GM23338 (cell line): ENCODE data around the gene NTRK1. TPM values are rescaled to one million over a fixed set of nuclear protein-coding genes. Genes with fewer than 3 reads are reported as not detected.
A peak's percentile ranks its signal among the peaks of the same experiment; 100 is the strongest.

Experiments
- ATAC-seq: fragments of 200-7000 bp; cut with Tn5 transposase; 3 replicates; pipeline ENCODE4 v1.9.1; 2020
- DNase-seq: peaks from one replicate; pipeline ENCODE4 v3.0.0-alpha.2; 2015; ENCODE audit warnings: low spot score
- H2AFZ ChIP-seq: fragments of 200-600 bp; sonication (generic); 2 replicates; pipeline ENCODE4 v1.8.0; 2016; ENCODE audit warnings: antibody characterized with exemption, mild to moderate bottlenecking, moderate library complexity
- H3F3A ChIP-seq: fragments of 200-600 bp; sonication (generic); replicated peaks from 2 replicates; pipeline ENCODE4 v1.8.0; 2017; ENCODE audit warnings: antibody characterized with exemption, mixed run types, low read depth
- H3K27ac ChIP-seq: fragments of 200-600 bp; sonication (generic); 2 replicates; pipeline ENCODE4 v1.6.1; 2016; ENCODE audit warnings: low read depth
- H3K27me3 ChIP-seq: fragments of 200-600 bp; sonication (generic); 2 replicates; pipeline ENCODE4 v1.8.0; 2016; ENCODE audit warnings: mild to moderate bottlenecking, mixed run types, moderate library complexity; ENCODE audit not compliant: insufficient read depth
- H3K36me3 ChIP-seq: fragments of 200-600 bp; sonication (generic); 2 replicates; pipeline ENCODE4 v1.8.0; 2016; ENCODE audit warnings: mild to moderate bottlenecking; ENCODE audit not compliant: insufficient read depth
- H3K4me1 ChIP-seq: fragments of 200-600 bp; sonication (generic); 2 replicates; pipeline ENCODE4 v1.8.0; 2016; ENCODE audit warnings: mild to moderate bottlenecking, moderate library complexity; ENCODE audit not compliant: insufficient read depth
- H3K4me2 ChIP-seq: fragments of 200-600 bp; sonication (generic); 2 replicates; pipeline ENCODE4 v1.7.1; 2017; ENCODE audit warnings: mixed run types
- H3K4me3 ChIP-seq: fragments of 200-600 bp; sonication (generic); 2 replicates; pipeline ENCODE4 v1.6.1; 2016; ENCODE audit warnings: mixed run types
- H3K79me2 ChIP-seq: fragments of 200-600 bp; sonication (generic); replicated peaks from 2 replicates; pipeline ENCODE4 v1.8.0; 2017; ENCODE audit warnings: mild to moderate bottlenecking; ENCODE audit not compliant: insufficient read depth
- H3K9me2 ChIP-seq: fragments of 200-600 bp; sonication (generic); 2 replicates; pipeline ENCODE4 v1.8.0; 2017; ENCODE audit not compliant: insufficient read depth
- H4K20me1 ChIP-seq: fragments of 200-600 bp; sonication (generic); replicated peaks from 2 replicates; pipeline ENCODE4 v1.8.0; 2017; ENCODE audit warnings: mild to moderate bottlenecking; ENCODE audit not compliant: insufficient read depth
- H3K27ac Mint-ChIP-seq: 2 replicates; pipeline ENCODE4 v1.8.0; 2020; ENCODE audit warnings: inconsistent platforms, mild to moderate bottlenecking, moderate library complexity, mixed read lengths
- H3K27me3 Mint-ChIP-seq: 3 replicates; pipeline ENCODE4 v1.8.0; 2022; ENCODE audit warnings: low read depth, mild to moderate bottlenecking, moderate library complexity, mixed read lengths, inconsistent platforms; ENCODE audit not compliant: insufficient read depth, poor library complexity
- H3K36me3 Mint-ChIP-seq: 3 replicates; pipeline ENCODE4 v1.8.0; 2021; ENCODE audit warnings: low read depth, mild to moderate bottlenecking, inconsistent platforms, moderate library complexity, mixed read lengths
- H3K4me1 Mint-ChIP-seq: 3 replicates; pipeline ENCODE4 v1.8.0; 2020; ENCODE audit warnings: mild to moderate bottlenecking, inconsistent platforms, mixed read lengths
- H3K4me3 Mint-ChIP-seq: 3 replicates; pipeline ENCODE4 v1.8.0; 2021; ENCODE audit warnings: moderate library complexity, mild to moderate bottlenecking, inconsistent platforms, mixed read lengths
- H3K9me3 Mint-ChIP-seq: 3 replicates; pipeline ENCODE4 v1.8.0; 2020; ENCODE audit warnings: moderate library complexity, mild to moderate bottlenecking, inconsistent platforms, mixed read lengths
- CREB1 ChIP-seq: fragments of 250-450 bp; sonication (Bioruptor Pico); IDR thresholded peaks from 2 replicates; pipeline ENCODE4 v1.5.0; 2020; ENCODE audit warnings: low read depth, mild to moderate bottlenecking, moderate library complexity
- EZH2 ChIP-seq: fragments of 200-600 bp; sonication (generic); IDR thresholded peaks from one replicate; pipeline ENCODE4 v1.8.0; 2017; ENCODE audit warnings: antibody characterized with exemption, mild to moderate bottlenecking, low read depth; ENCODE audit not compliant: unreplicated experiment
- EZH2phosphoT487 ChIP-seq: fragments of 200-600 bp; sonication (generic); IDR thresholded peaks from one replicate; pipeline ENCODE4 v1.8.1; 2018; ENCODE audit warnings: antibody characterized with exemption; ENCODE audit not compliant: unreplicated experiment
- POLR2AphosphoS5 ChIP-seq: IDR thresholded peaks from 2 replicates; pipeline ENCODE4 v1.6.1; 2016; ENCODE audit warnings: antibody characterized with exemption, low read depth
- STAT1 ChIP-seq: IDR thresholded peaks from one replicate; pipeline ENCODE4 v1.6.1; 2016; ENCODE audit warnings: antibody characterized with exemption; ENCODE audit not compliant: unreplicated experiment
- polyA plus RNA-seq: library from polyadenylated mRNA; unstranded; fragments of >200 nt; fragmentation: Nextera tagmentation; extraction: Ambion mirVana; gene quantifications from 2 replicates; pipeline ENCODE4 v1.2.1, GENCODE V29; 2016
- total RNA-seq: library from RNA; depleted of rRNA; stranded (reverse); fragments of >200 nt; shearing (Covaris generic); gene quantifications from 2 replicates; pipeline ENCODE4 v1.2.3, GENCODE V29; 2014
- TF ChIP-seq, protein P1 (sequence below): IDR thresholded peaks from 2 replicates; pipeline ENCODE4 v1.6.1; 2016; ENCODE audit warnings: antibody characterized with exemption
- TF ChIP-seq, protein P2 (sequence below), 2 experiments: fragments of 200-600 bp in 1 of 2; sonication (generic) in 1 of 2; conservative IDR thresholded peaks; 2 replicates each; pipeline versions ENCODE4 v1.5.1 to v1.6.1; 2016 to 2017; ENCODE audit warnings: antibody characterized with exemption in 2 of 2, low read depth in 2 of 2, mild to moderate bottlenecking in 2 of 2, moderate library complexity in 1 of 2
- TF ChIP-seq, protein P3 (sequence below): IDR thresholded peaks from one replicate; pipeline ENCODE4 v1.6.1; 2018; ENCODE audit warnings: antibody characterized with exemption; ENCODE audit not compliant: unreplicated experiment

NTRK1 gene
- total and polyA plus RNA-seq, 2 experiments from 2014 or later, result 0.42 to 0.45 TPM

DNA sequence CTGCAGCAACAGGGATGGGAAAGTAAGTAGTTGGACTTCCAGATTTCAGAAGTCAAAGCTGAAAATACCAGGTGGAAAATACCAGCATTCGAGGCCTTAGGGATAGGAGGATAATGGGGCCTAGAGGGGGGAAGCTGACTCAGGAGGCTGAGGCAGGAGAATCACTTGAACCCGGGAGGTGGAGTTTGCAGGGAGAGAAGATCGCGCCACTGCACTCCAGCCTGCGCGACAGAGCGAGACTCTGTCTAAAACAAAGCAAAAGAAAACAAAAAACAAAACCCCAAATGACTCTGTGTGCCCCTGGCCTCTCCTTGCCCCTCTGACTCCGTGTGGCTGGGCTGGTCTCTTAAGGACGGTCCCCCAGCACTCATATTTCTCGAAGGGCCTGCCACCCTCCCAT, 47.4 kb upstream of the NTRK1 start:
- Mint-ChIP-seq H3K9me3 (no peaks in the 10 kb centered on the region), H3K4me3 (peak overlapping the region; percentile 67), H3K27ac (no peak overlapping the region), H3K4me1 (peaks cover 31% of the 10 kb centered on the region), H3K27me3 (peaks cover 49% of the 10 kb centered on the region), H3K36me3 (no peaks in the 10 kb centered on the region; the same call in 2 of the 3 replicates)
- ATAC-seq, result no peak
- DNase-seq, result no peak
- TF ChIP-seq, protein P1, sequence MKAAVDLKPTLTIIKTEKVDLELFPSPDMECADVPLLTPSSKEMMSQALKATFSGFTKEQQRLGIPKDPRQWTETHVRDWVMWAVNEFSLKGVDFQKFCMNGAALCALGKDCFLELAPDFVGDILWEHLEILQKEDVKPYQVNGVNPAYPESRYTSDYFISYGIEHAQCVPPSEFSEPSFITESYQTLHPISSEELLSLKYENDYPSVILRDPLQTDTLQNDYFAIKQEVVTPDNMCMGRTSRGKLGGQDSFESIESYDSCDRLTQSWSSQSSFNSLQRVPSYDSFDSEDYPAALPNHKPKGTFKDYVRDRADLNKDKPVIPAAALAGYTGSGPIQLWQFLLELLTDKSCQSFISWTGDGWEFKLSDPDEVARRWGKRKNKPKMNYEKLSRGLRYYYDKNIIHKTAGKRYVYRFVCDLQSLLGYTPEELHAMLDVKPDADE, result no peak
- TF ChIP-seq, protein P2, sequence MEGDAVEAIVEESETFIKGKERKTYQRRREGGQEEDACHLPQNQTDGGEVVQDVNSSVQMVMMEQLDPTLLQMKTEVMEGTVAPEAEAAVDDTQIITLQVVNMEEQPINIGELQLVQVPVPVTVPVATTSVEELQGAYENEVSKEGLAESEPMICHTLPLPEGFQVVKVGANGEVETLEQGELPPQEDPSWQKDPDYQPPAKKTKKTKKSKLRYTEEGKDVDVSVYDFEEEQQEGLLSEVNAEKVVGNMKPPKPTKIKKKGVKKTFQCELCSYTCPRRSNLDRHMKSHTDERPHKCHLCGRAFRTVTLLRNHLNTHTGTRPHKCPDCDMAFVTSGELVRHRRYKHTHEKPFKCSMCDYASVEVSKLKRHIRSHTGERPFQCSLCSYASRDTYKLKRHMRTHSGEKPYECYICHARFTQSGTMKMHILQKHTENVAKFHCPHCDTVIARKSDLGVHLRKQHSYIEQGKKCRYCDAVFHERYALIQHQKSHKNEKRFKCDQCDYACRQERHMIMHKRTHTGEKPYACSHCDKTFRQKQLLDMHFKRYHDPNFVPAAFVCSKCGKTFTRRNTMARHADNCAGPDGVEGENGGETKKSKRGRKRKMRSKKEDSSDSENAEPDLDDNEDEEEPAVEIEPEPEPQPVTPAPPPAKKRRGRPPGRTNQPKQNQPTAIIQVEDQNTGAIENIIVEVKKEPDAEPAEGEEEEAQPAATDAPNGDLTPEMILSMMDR (conservative IDR thresholded peaks at IDR 0.05; ENCODE audit: low read depth in 2 of 2), result no peak
- TF ChIP-seq, protein P3, sequence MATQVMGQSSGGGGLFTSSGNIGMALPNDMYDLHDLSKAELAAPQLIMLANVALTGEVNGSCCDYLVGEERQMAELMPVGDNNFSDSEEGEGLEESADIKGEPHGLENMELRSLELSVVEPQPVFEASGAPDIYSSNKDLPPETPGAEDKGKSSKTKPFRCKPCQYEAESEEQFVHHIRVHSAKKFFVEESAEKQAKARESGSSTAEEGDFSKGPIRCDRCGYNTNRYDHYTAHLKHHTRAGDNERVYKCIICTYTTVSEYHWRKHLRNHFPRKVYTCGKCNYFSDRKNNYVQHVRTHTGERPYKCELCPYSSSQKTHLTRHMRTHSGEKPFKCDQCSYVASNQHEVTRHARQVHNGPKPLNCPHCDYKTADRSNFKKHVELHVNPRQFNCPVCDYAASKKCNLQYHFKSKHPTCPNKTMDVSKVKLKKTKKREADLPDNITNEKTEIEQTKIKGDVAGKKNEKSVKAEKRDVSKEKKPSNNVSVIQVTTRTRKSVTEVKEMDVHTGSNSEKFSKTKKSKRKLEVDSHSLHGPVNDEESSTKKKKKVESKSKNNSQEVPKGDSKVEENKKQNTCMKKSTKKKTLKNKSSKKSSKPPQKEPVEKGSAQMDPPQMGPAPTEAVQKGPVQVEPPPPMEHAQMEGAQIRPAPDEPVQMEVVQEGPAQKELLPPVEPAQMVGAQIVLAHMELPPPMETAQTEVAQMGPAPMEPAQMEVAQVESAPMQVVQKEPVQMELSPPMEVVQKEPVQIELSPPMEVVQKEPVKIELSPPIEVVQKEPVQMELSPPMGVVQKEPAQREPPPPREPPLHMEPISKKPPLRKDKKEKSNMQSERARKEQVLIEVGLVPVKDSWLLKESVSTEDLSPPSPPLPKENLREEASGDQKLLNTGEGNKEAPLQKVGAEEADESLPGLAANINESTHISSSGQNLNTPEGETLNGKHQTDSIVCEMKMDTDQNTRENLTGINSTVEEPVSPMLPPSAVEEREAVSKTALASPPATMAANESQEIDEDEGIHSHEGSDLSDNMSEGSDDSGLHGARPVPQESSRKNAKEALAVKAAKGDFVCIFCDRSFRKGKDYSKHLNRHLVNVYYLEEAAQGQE, result no peak
- no peak for TF ChIP-seq EZH2phosphoT487
- TF ChIP-seq STAT1, result no peak
- 0 out of 2 replicates have a peak, but pooled peaks cover 14% of the 10 kb centered on the region for H3F3A ChIP-seq
- peak overlapping the region; percentile 64 for H3K4me3 ChIP-seq
- H3K27ac ChIP-seq, result no peak overlapping the region
- H3K27me3 ChIP-seq, result peaks cover 49% of the 10 kb centered on the region
- no peaks in the 10 kb centered on the region for H3K9me2 ChIP-seq
- peak overlapping the region; percentile 90 for H3K4me2 ChIP-seq
- no peaks in the 10 kb centered on the region for H3K79me2 ChIP-seq
- H2AFZ ChIP-seq, result peak overlapping the region; percentile 98
- H3K36me3 ChIP-seq, result no peaks in the 10 kb centered on the region
- H3K4me1 ChIP-seq, result peaks cover 15% of the 10 kb centered on the region
- H4K20me1 ChIP-seq, result peaks cover 4% of the 10 kb centered on the region; the same call in 1 of the 2 replicates

DNA sequence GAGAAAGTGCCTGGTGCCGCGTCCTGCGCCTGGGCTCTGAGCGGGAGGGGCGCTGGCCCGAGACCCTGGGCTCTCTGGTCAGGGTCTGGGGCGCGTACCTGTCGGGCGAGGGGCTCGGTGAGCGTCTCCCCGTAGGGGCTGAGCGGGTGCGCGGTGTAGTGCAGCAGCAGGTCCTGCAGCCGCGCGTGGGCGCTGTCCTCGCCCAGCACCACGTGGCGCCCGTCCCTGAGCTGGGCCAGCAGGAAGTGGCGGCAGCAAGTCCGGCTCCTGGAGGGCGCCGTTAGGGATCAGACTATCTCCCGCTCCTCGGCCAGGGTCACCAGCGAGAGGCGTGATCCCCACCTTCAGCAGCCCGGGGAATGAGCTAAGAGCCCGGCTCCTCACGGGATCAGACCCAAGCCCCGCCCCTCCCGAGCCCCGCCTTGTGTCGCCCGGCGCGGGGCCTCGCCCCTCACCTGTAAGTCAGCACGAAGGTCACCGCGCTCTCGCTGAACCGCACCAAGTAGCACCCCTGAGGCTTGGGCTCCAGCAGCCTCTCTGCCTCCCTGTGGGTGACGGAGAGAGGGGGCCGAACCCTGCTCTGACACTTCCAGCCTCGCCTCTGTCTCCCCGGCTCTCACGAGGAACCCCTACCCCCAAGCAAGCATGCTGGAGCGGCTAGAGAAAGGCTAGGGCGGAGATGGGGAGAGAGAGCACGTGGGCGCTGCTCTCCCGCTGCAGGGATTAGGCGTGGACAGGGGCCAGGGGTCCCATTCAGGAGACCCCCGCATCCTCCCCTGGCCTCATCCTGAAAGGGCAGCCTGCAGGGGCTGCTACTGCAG, 46.7 kb upstream of the NTRK1 start:
- Histone ChIP-seq H3K79me2 (no peaks in the 10 kb centered on the region), H3F3A (0 out of 2 replicates have a peak, but pooled peaks cover 14% of the 10 kb centered on the region), H3K27ac (no peak overlapping the region), H4K20me1 (peaks cover 4% of the 10 kb centered on the region; the same call in 1 of the 2 replicates), H3K4me1 (peaks cover 15% of the 10 kb centered on the region), H2AFZ (peak overlapping the region; percentile 98), H3K9me2 (no peaks in the 10 kb centered on the region), H3K4me2 (peak overlapping the region; percentile 90), H3K36me3 (no peaks in the 10 kb centered on the region), H3K27me3 (peaks cover 49% of the 10 kb centered on the region), H3K4me3 (peak overlapping the region; percentile 64)
- Mint-ChIP-seq H3K27ac (no peak overlapping the region), H3K9me3 (no peaks in the 10 kb centered on the region), H3K4me3 (peak overlapping the region; percentile 67), H3K27me3 (peaks cover 47% of the 10 kb centered on the region), H3K36me3 (no peaks in the 10 kb centered on the region; the same call in 2 of the 3 replicates), H3K4me1 (peaks cover 31% of the 10 kb centered on the region)
- TF ChIP-seq CREB1 (CRISPR knock-in tag) (no peak), POLR2AphosphoS5 (peak; percentile 92), EZH2 (peak; percentile 38)
- TF ChIP-seq, protein P2 (conservative IDR thresholded peaks at IDR 0.05; ENCODE audit: low read depth in 2 of 2), result peak; percentile 31 to 47; a peak in 3 of 4 replicates
- DNase-seq, result peak; percentile 94
- peak; percentile 87 for ATAC-seq
